OCI-LY1 (cell line): Measurements from ENCODE around the gene MCC.

Source experiments
- H2AFZ ChIP-seq: fragments of 200-600 bp; sonication (generic), shearing (Covaris generic); 2 replicates; pipeline ENCODE4 v1.6.0; 2014; ENCODE audit warnings: antibody characterized with exemption, mild to moderate bottlenecking, low read length
- H3F3A ChIP-seq: fragments of 200-600 bp; sonication (generic), shearing (Covaris generic); 2 replicates; pipeline ENCODE4 v1.6.0; 2014; ENCODE audit warnings: mild to moderate bottlenecking, antibody characterized with exemption, low read length, moderate library complexity; ENCODE audit not compliant: insufficient read depth
- H3K27ac ChIP-seq: fragments of 200-600 bp; sonication (generic); 2 replicates; pipeline ENCODE4 v1.5.1; 2014; ENCODE audit warnings: low read length, mixed run types, mild to moderate bottlenecking, low read depth; ENCODE audit not compliant: poor library complexity, severe bottlenecking
- H3K27me3 ChIP-seq: fragments of 200-600 bp; sonication (generic); 2 replicates; pipeline ENCODE4 v1.6.0; 2014; ENCODE audit warnings: antibody characterized with exemption, mild to moderate bottlenecking, low read length, moderate library complexity; ENCODE audit not compliant: insufficient read depth
- H3K36me3 ChIP-seq: fragments of 200-600 bp; sonication (generic); 2 replicates; pipeline ENCODE4 v1.6.1; 2014; ENCODE audit warnings: mild to moderate bottlenecking, antibody characterized with exemption, low read length, moderate library complexity, mixed read lengths; ENCODE audit not compliant: insufficient read depth
- H3K4me1 ChIP-seq: fragments of 200-600 bp; sonication (generic); 2 replicates; pipeline ENCODE4 v1.5.1; 2014; ENCODE audit warnings: mild to moderate bottlenecking, low read length, moderate library complexity; ENCODE audit not compliant: insufficient read depth, severe bottlenecking
- H3K4me2 ChIP-seq: fragments of 200-600 bp; sonication (generic), shearing (Covaris generic); 2 replicates; pipeline ENCODE4 v1.6.1; 2014; ENCODE audit warnings: low read length
- H3K4me3 ChIP-seq: fragments of 200-600 bp; sonication (generic); 2 replicates; pipeline ENCODE4 v1.5.1; 2014; ENCODE audit warnings: low read length, low read depth, mild to moderate bottlenecking, mixed read lengths; ENCODE audit not compliant: poor library complexity, severe bottlenecking
- H3K79me2 ChIP-seq: fragments of 200-600 bp; shearing (Covaris generic); 2 replicates; pipeline ENCODE4 v1.6.1; 2016; ENCODE audit warnings: mixed run types, low read length, mixed read lengths; ENCODE audit not compliant: insufficient read depth
- H3K9ac ChIP-seq: fragments of 200-600 bp; sonication (generic), shearing (Covaris generic); 2 replicates; pipeline ENCODE4 v1.6.1; 2014; ENCODE audit warnings: mild to moderate bottlenecking, low read length, mixed read lengths
- H3K9me2 ChIP-seq: fragments of 200-600 bp; sonication (generic), shearing (Covaris generic); 2 replicates; pipeline ENCODE4 v1.6.1; 2014; ENCODE audit warnings: low read depth, mild to moderate bottlenecking, low read length, mixed read lengths
- H3K9me3 ChIP-seq: fragments of 200-600 bp; shearing (Covaris generic); 2 replicates; pipeline ENCODE4 v1.6.1; 2014; ENCODE audit warnings: low read length, mixed read lengths
- H4K20me1 ChIP-seq: fragments of 200-600 bp; sonication (generic), shearing (Covaris generic); 2 replicates; pipeline ENCODE4 v1.6.0; 2016; ENCODE audit warnings: mild to moderate bottlenecking, low read length; ENCODE audit not compliant: insufficient read depth
- CTCF ChIP-seq: fragments of 200-600 bp; sonication (generic), shearing (Covaris generic); IDR thresholded peaks from 2 replicates; pipeline ENCODE4 v1.5.1; 2017; ENCODE audit warnings: mild to moderate bottlenecking, antibody characterized with exemption, low read length, moderate library complexity, mixed read lengths
- EZH2 ChIP-seq: fragments of 200-600 bp; sonication (generic), shearing (Covaris generic); IDR thresholded peaks from 2 replicates; pipeline ENCODE4 v1.8.0; 2017; ENCODE audit warnings: borderline replicate concordance, mixed run types, mild to moderate bottlenecking, antibody characterized with exemption, low read length, moderate library complexity, mixed read lengths

MCC gene

DNA sequence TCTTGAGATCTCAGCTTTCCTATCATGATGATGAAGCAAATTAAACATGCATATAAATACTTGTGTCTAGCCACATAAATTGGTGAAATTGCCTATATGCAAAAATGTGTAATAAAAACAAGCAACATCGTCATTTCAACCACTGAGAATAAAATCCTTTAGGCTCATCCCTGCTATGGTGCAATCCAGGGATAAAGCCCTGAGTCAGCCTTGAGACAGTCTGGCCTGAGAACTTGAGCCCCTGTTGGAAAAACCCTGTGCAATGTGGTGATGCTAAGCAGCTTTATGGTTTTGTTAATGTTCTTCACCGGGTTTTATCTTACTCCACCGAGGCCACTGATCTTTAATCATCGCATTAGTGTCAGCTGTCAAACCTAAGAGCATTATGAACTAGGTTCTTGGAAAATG is 341.1 kb downstream of the MCC start:
- Histone ChIP-seq H3K9me3 (no peaks in the 10 kb centered on the region), H3K27ac (no peak overlapping the region), H3K27me3 (no peaks in the 10 kb centered on the region), H3K9me2 (no peaks in the 10 kb centered on the region), H3K36me3 (no peaks in the 10 kb centered on the region), H2AFZ (no peak overlapping the region), H3F3A (no peaks in the 10 kb centered on the region), H3K79me2 (no peaks in the 10 kb centered on the region), H3K4me2 (no peak overlapping the region), H3K4me1 (no peaks in the 10 kb centered on the region), H3K4me3 (no peak overlapping the region), H4K20me1 (no peaks in the 10 kb centered on the region), H3K9ac (no peak overlapping the region)
- TF ChIP-seq EZH2 (no peak), CTCF (no peak)

GRCh38 chr5:113145757-113146387 is 342.4 kb downstream of the MCC start:
- H3K9me2 ChIP-seq = no peaks in the 10 kb centered on the region
- H3K27ac ChIP-seq = no peak overlapping the region
- no peak overlapping the region for H3K9ac ChIP-seq
- H3K4me3 ChIP-seq = no peak overlapping the region
- no peak for TF ChIP-seq EZH2
- no peak for TF ChIP-seq CTCF
- no peaks in the 10 kb centered on the region for H3F3A ChIP-seq
- H4K20me1 ChIP-seq = no peaks in the 10 kb centered on the region
- H3K27me3 ChIP-seq = no peaks in the 10 kb centered on the region
- no peaks in the 10 kb centered on the region for H3K36me3 ChIP-seq
- no peaks in the 10 kb centered on the region for H3K4me1 ChIP-seq
- no peak overlapping the region for H2AFZ ChIP-seq
- no peak overlapping the region for H3K4me2 ChIP-seq
- no peaks in the 10 kb centered on the region for H3K9me3 ChIP-seq
- no peaks in the 10 kb centered on the region for H3K79me2 ChIP-seq

GRCh38 chr5:113142186-113142585 is 346.1 kb downstream of the MCC start:
- Histone ChIP-seq H2AFZ (no peak overlapping the region), H3K9me2 (no peaks in the 10 kb centered on the region), H3K4me2 (no peak overlapping the region), H3K4me1 (no peaks in the 10 kb centered on the region), H3K79me2 (no peaks in the 10 kb centered on the region), H4K20me1 (no peaks in the 10 kb centered on the region), H3K27me3 (no peaks in the 10 kb centered on the region), H3F3A (no peaks in the 10 kb centered on the region), H3K9ac (no peak overlapping the region), H3K9me3 (no peaks in the 10 kb centered on the region), H3K27ac (no peak overlapping the region), H3K36me3 (no peaks in the 10 kb centered on the region), H3K4me3 (no peak overlapping the region)
- TF ChIP-seq EZH2 = no peak
- no peak for TF ChIP-seq CTCF
